ENCODE data around the gene FHOD3. TPM values are rescaled to one million over a fixed set of nuclear protein-coding genes. Genes with fewer than 3 reads are reported as not detected.
A peak's percentile ranks its signal among the peaks of the same experiment; 100 is the strongest.
"Not testable (repeated sequence)": the region's sequence is repeated elsewhere in the genome, so short reads cannot be mapped to it uniquely, and the experiment has no call there.

Gene FHOD3
- polyA plus RNA-seq, 3 donors, result 36.0 to 44.2 (median 39.2) TPM

DNA sequence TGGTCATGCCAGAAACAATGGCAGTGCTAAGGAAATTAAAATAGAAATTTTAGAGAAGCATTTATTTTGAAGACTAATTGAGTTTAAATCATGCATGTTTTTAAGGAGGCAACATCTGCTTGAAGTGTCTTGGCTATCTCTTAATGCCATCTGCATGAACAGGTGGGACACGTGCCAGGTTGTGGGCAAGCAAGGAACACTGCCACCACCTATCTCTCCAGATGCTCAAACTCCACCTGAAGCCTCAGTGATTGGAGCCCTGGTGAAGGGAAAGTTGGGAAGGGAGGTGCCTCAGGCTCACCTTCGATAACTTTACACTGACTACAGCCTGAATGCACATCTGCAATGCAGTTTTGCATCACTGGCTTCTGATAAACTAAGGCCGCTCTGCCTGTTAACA is 439.8 kb downstream of the FHOD3 start:
- no peak for DNase-seq

GRCh38 chr18:36744261-36744876 is 446.9 kb downstream of the FHOD3 start:
- DNase-seq, result no peak

GRCh38 chr18:36745219-36745975 is 447.9 kb downstream of the FHOD3 start:
- DNase-seq, result no peak

DNA sequence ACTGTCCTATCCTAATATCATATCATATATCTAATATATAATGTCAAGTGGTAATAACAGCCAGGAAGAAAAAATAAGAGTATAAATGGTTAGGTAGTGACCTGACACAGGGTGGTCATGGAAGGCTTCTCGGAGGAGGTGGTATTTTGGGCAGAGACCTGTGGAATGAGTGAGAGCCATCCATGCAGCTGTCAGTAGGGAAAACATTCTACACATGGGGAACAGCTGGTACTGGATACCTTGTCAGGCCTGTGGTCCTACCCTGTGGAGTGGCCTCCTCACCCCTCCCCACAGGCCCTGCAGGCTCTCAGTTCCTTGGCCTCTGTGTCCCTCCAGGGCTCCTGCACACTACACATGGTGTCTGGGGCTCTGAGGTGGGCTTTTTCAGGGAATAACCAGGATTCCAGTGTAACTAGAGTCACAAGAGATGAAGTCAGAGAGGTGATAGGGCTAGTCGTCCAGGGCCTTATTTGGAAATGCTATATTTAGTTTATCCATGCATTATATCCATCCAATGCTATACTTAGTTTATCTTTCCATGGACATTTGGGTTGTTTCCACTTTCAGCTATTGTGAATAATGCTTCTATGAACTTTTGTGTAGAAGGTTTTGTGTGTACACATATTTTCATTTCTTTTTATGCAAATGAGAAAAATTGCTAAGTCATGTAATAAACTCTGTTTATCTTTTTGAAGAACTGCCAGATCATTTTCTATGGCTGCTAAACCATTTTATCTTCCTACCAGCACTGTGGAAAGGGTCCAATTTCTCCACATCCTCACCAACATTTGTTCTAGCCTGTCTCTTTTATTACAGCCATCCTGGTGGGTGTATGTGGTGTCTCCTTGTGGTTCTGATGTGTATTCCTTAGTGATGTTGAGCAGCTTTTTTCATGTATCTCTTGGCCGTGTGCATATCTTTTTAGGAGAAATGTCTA is 455.7 kb downstream of the FHOD3 start:
- DNase-seq, result no peak

- DNase-seq, result no peak
Observed at GRCh38 chr18:36756242-36756641, 458.7 kb downstream of the FHOD3 start.

- DNase-seq, result peak; percentile 42
Observed at GRCh38 chr18:36757081-36757480, 459.6 kb downstream of the FHOD3 start.

DNA sequence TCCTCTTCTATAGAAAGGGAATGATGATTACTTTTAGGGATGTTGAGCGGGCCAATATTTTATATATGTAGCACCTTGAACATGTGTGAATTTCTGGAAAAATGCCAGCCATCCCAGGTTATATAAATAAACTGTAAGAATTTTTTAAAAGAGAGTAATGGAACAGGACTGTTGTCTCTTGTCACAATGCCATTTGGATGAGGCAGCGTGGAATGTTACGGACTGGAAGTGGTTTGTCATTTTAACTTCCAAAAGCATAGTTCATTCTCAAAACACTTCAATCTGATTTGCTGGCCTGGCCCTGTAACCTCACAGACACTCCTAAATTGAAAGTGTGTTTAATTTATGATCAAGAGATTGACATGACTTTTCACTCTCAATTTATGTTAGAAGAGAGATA is 460.5 kb downstream of the FHOD3 start:
- DNase-seq, result no peak

DNA sequence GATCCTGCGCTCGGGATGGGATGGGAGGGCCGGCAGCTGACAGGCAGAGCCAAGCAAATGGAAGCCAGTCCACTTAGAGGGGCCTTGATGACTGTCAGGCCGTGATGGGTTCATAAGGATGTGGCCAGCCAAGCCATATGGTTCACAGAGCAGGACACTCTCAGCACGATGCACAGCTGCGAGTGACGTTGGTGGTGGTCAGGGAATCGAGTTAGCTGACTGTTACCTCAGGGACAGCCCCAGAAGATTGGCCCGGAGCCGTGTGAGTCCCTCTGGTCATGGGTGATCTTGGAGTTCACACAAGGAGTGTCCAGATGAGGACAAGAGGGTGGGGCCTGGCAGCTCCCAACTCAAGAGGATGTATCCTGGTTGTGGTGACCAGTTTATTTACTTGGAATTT is 461.1 kb downstream of the FHOD3 start:
- DNase-seq, result no peak

GRCh38 chr18:36759167-36759776 is 461.8 kb downstream of the FHOD3 start:
- DNase-seq, result no peak

- no peak for DNase-seq
Observed at GRCh38 chr18:36760598-36760997, 463.1 kb downstream of the FHOD3 start.

DNA sequence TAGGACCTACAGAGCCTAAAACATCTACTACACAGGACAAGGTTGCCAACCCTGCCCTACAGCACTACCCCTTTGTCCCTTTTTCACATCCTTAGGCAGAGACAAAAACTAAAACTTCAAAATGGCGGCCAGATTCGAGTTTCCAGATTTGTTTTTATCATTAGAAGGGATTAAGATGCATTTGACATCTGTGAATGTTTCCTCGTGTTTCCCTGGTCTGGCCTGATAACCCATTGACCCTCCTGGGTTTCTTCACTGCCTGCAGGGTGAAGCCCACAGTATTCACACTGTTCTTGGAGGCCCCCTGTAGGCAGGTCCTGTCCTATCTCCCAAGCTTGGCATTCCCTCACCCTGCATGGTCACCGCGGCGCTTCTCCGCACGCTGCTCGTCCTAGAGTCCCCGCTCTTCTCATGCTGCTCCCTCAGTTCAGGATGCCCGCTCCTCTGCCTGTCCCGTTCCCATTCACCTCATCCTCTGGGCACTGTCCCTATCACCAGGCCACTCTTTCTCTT is 463.7 kb downstream of the FHOD3 start:
- DNase-seq, result no peak

GRCh38 chr18:36762074-36762473 is 464.6 kb downstream of the FHOD3 start:
- no peak for DNase-seq

GRCh38 chr18:36762965-36763364 is 465.5 kb downstream of the FHOD3 start:
- DNase-seq, result not testable (repeated sequence)

- no peak for DNase-seq
Observed at GRCh38 chr18:36766836-36767235, 469.3 kb downstream of the FHOD3 start.

DNA sequence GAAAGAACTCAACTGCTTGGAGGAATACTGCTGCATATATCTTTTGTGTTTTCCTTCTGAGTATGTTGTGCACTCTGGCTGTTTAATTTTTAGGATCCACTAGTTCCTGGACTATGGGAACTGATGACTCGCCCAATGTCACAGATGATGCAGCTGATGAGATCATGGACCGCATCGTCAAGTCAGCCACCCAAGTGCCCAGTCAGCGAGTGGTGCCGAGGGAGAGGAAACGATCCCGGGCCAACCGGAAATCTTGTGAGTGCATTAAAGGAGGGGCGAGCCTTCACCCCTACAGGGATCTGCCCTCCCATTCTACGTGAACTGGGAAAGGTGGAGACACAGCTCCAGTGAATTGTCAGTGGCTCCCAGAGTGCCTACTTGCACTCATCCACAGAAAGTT is 471.7 kb downstream of the FHOD3 start:
- no peak for DNase-seq

GRCh38 chr18:36769611-36770314 is 472.2 kb downstream of the FHOD3 start:
- DNase-seq, result no peak

GRCh38 chr18:36770315-36770946 is 472.9 kb downstream of the FHOD3 start:
- no peak for DNase-seq

- DNase-seq, result no peak
Observed at GRCh38 chr18:36771245-36771644, 473.7 kb downstream of the FHOD3 start.

DNA sequence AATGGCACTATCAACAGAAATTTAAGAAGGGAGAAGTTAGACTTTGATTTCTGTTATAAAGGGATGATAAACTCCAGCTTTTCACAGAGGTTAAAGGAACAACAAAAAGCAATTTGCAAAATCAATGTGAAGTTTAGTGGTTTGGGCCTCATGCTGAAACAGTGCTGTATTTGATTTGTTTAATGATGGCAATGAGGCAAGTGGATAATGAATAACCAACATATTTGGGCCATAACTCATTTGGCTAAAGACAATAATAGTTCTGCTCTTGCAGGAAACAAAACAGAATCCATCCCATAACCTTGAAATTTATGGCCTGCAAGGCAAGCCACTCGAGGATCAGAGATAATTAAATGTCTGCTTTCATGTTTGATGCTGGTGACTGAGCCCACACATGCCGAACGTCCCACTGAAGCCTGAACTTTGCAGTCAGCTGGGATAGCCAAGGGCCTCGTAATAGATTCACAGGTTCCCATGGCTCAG is 474.8 kb downstream of the FHOD3 start:
- DNase-seq, result peak; percentile 80

DNA sequence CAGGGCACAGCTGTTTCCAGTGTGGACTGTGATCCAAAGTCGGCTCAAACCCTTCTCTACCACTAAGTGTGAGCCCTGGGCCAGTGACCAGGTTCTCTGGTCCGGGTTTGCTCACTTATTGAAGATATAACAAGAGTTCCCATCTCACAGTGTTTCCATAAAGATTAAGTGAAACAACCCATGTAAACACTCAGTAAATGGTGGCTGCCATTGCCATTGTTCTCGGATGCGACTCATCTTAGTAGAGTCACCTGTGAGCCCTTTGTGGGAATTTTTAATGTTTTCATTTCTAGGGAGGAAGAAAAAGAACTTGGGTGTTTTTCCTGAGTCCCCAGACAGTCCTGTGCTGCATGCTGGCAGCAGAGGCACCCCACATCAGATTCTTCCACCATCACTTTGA is 477.9 kb downstream of the FHOD3 start:
- no peak for DNase-seq

GRCh38 chr18:36776650-36777049 is 479.1 kb downstream of the FHOD3 start:
- DNase-seq, result no peak

All from renal pelvis (tissue), 4 donors.